Testis (tissue), 3 donors: ENCODE data around the gene KLC3. TPM values are rescaled to one million over a fixed set of nuclear protein-coding genes. Genes with fewer than 3 reads are reported as not detected.

ENCODE experiments used
- DNase-seq: peaks from one replicate; pipeline ENCODE4 v3.0.0-alpha.2; 2019
- H3K27ac ChIP-seq, 2 donors: fragments of 200-600 bp; sonication (generic); one replicate each; pipeline ENCODE4 v1.5.1; 2019
- H3K27me3 ChIP-seq: fragments of 200-600 bp; sonication (generic); one replicate; pipeline ENCODE4 v1.5.1; 2019
- H3K36me3 ChIP-seq: fragments of 200-600 bp; sonication (generic); one replicate; pipeline ENCODE4 v1.5.1; 2017; ENCODE audit warnings: low read depth; ENCODE audit errors: missing control alignments
- H3K4me1 ChIP-seq: fragments of 200-600 bp; sonication (generic); one replicate; pipeline ENCODE4 v1.5.1; 2019
- H3K4me3 ChIP-seq, 2 donors: fragments of 200-600 bp; sonication (generic); one replicate each; pipeline ENCODE4 v1.5.1; 2017 to 2019
- H3K9me3 ChIP-seq: fragments of 200-600 bp; sonication (generic); one replicate; pipeline ENCODE4 v1.5.1; 2017
- POLR2A ChIP-seq: fragments of 450-650 bp; IDR thresholded peaks from one replicate; pipeline ENCODE4 v1.6.1; 2017; ENCODE audit warnings: antibody characterized with exemption, mild to moderate bottlenecking, moderate library complexity
- WGBS, 2 donors: methylation state at CpG; one replicate each; pipeline ENCODE4 v1.1.5; 2018; 5-methylcytosine and 5-hydroxymethylcytosine counted together
- intact Hi-C: fragments of 100-400 bp; cut with DNase I; formaldehyde crosslinking; loops from one replicate; pipeline ENCODE4 v1.15.1; 2023; ENCODE audit warnings: low total_unique reads
- polyA plus RNA-seq: library from polyadenylated mRNA; stranded (reverse); fragments of 350-450 nt; fragmentation: Illumina TruSeq; extraction: RNeasy Lipid Tissue Mini Kit (QIAGEN cat#74804); gene quantifications from one replicate; pipeline ENCODE4 v1.2.3, GENCODE V29; 2014; ENCODE audit warnings: low read depth, low replicate concordance; ENCODE audit not compliant: insufficient read depth
- total RNA-seq, 2 donors: library from RNA; depleted of rRNA; stranded (reverse); fragments of >200 nt; gene quantifications; one replicate each; pipeline ENCODE4 v1.2.3, GENCODE V29; 2016
- TF ChIP-seq, protein P1 (sequence below), 3 experiments: fragments of 450-650 bp in 2 of 3; fragments of 200-600 bp in 1 of 3; sonication (generic) in 1 of 3; IDR thresholded peaks; one replicate each; pipeline ENCODE4 v1.5.1; 2016 to 2019; ENCODE audit warnings: antibody characterized with exemption in 3 of 3, mild to moderate bottlenecking in 2 of 3, moderate library complexity in 1 of 3

Gene KLC3
- total and polyA plus RNA-seq, 3 donors from 2014 or later = 5.9 to 13.7 (median 6.4) TPM

DNA sequence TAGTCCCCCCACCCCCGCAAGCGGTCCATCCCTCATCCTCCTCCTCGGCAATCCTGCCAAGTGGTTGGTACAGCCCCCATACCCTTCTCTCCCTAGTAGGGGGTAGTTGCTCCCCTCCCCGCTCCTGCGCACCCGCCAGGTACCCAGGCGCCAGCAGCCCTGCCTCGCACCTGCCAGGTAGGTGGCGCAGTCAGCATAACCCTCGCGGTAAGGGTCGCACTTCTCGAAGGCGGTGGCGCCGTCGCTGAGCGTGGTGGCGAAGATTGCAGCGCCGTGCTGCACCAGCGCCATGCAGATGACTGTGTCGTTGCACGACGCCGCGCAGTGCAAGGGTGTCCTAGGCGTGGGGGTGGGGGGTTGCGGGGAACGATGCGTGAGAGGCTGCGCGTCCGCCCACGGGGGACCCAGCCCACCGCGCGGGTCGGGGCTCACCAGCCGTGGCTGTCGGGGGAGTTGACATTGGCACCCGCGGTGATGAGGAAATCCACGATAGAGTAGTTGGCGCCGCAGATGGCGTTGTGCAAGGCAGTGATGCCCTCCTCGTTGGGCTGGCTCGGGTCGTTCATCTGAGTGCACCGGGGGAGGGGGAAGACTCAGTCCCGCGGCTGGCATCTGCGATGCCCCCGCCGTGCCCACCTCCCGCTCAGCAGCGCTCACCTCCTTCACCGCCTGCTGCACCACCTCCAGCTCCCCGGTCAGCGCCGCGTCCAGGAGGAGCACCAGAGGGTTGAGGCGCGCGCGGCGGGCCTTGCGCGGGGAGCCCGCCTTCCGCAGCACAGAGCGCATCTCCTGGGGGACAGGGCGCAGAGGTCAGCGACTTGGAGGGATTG, 45.1 kb downstream of the KLC3 start:
- Histone ChIP-seq H3K27ac (no peak overlapping the region), H3K4me3 (no peak overlapping the region), H3K36me3 (no peaks in the 10 kb centered on the region), H3K27me3 (no peaks in the 10 kb centered on the region), H3K4me1 (peaks cover 7% of the 10 kb centered on the region), H3K9me3 (no peaks in the 10 kb centered on the region)
- DNase-seq = no peak
- no peak for TF ChIP-seq POLR2A
- TF ChIP-seq, protein P1, sequence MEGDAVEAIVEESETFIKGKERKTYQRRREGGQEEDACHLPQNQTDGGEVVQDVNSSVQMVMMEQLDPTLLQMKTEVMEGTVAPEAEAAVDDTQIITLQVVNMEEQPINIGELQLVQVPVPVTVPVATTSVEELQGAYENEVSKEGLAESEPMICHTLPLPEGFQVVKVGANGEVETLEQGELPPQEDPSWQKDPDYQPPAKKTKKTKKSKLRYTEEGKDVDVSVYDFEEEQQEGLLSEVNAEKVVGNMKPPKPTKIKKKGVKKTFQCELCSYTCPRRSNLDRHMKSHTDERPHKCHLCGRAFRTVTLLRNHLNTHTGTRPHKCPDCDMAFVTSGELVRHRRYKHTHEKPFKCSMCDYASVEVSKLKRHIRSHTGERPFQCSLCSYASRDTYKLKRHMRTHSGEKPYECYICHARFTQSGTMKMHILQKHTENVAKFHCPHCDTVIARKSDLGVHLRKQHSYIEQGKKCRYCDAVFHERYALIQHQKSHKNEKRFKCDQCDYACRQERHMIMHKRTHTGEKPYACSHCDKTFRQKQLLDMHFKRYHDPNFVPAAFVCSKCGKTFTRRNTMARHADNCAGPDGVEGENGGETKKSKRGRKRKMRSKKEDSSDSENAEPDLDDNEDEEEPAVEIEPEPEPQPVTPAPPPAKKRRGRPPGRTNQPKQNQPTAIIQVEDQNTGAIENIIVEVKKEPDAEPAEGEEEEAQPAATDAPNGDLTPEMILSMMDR (IDR thresholded peaks at IDR 0.05) = no peak
- WGBS, 2 donors = 20 to 33% methylated on average over 2 to 67 of the region's 75 CpGs
- intact Hi-C loops = no loop called here

DNA sequence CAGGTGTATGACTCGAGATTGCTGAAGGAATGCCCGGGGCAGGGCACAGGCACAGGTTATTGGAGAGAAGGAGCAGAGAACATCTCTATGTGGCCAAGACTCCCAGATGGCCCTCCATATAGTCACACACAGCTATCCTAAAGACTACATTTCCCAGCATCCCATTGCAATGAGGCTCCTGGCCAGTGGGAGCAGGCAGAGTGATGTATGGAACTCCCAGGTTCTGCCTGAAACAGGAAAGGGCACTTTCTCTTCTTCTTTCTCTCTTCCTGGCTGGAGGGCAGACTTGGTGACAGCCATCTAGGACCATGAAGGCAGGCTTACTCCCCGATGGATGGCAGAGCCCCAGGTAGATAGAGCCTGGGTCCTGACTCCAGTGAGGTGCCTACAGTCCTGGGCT, 50.8 kb downstream of the KLC3 start:
- Histone ChIP-seq H3K27me3 (no peaks in the 10 kb centered on the region), H3K4me1 (no peaks in the 10 kb centered on the region), H3K36me3 (no peaks in the 10 kb centered on the region), H3K27ac (no peak overlapping the region), H3K9me3 (no peaks in the 10 kb centered on the region), H3K4me3 (no peak overlapping the region)
- DNase-seq = no peak
- WGBS, 2 donors = 74 to 78% methylated on average over 3 of the region's 3 CpGs
- no peak for TF ChIP-seq POLR2A
- TF ChIP-seq, protein P1 (IDR thresholded peaks at IDR 0.05) = no peak
- intact Hi-C loops = no loop called here

DNA sequence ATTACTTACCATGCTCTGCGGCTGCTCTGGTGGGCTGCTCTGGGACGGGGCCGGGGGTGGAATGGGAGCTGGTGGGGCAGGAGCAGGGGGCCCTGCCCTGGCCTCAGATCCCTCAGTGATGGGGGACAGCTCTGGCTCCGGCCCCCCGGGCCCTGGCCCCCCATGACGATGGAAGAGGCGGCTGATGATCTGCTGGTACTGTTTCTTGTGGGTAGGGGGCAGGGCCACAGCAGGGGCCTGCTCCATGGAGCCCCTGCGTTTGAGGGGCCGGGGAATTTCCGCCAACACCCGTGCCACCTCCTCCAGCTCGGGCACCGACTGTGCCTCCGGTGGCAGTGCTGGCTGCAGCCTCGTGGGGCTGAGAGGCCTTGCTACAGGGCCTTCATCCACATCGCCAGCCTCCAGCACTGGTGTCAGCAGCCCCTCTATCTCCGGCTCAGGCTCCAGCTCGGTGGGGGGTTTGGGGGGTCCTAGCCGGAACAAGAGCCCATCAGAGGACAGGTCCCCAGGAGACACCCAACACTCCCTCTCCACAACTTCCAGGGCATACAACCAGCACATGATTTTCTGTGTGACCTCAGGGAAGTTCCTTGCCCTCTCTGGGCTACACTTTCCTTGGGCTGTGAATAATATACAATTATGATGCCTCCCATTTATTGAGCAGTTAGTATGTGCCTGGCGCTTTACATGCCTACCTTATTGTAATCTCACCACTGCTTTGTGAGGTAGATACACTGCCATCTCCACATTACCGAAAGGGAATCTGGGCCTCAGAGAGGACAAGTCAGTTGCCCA, 51.5 kb downstream of the KLC3 start:
- DNase-seq = no peak
- intact Hi-C loops = no loop called here
- WGBS, 2 donors = 92 to 94% methylated on average over 9 to 21 of the region's 21 CpGs
- no peaks in the 10 kb centered on the region for H3K4me1 ChIP-seq
- H3K27ac ChIP-seq = no peak overlapping the region
- H3K27me3 ChIP-seq = no peaks in the 10 kb centered on the region
- H3K4me3 ChIP-seq = no peak overlapping the region
- no peaks in the 10 kb centered on the region for H3K36me3 ChIP-seq
- no peaks in the 10 kb centered on the region for H3K9me3 ChIP-seq
- no peak for TF ChIP-seq POLR2A
- TF ChIP-seq, protein P1 (IDR thresholded peaks at IDR 0.05) = no peak

DNA sequence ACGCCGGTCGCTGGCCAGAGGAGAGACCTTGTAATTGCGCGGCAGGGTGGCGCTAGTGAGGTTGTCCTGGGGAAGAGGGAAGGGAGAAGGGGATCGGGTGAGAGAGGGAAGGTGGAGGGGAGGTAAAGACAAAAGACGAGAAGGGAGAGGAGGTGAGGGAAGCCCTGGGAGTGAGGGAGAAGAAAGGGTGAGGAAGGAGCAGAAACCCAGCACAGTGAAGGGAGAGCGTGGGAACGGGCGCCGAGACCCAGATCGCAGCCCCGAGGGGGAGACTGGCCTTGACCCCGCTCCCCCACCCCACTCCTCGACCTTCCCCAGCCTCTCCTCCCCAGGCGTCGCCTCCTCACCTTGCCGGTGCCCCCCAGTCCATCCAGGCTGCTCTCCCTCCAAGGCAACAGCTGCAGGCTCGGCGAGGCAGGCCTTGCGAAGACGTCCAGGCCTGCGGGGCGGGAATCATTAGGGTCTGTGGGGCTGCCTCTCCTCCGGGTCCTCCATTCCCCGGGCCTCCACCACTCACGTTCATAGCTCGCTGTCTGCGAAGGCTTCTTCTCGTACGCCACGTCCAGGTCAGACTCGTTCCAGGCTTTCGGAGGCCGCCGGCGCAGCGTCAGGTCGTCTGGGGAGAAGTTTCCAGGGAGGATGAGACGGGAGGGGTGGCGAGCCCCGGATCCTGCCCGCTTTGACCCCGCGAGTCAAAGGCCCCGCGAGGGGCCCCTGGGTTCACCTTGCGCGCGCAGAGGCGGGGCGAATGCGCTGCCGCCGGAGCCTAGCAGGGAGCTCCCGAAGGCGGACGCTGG, 55.5 kb downstream of the KLC3 start:
- no peaks in the 10 kb centered on the region for H3K9me3 ChIP-seq
- TF ChIP-seq, protein P1 (IDR thresholded peaks at IDR 0.05) = no peak
- TF ChIP-seq POLR2A = no peak
- 69 to 71% methylated on average over 34 to 59 of the region's 59 CpGs for WGBS, 2 donors
- intact Hi-C loops = no loop called here
- no peak overlapping the region for H3K27ac ChIP-seq
- H3K36me3 ChIP-seq = no peaks in the 10 kb centered on the region
- no peak overlapping the region for H3K4me3 ChIP-seq
- no peaks in the 10 kb centered on the region for H3K27me3 ChIP-seq
- H3K4me1 ChIP-seq = no peaks in the 10 kb centered on the region
- DNase-seq = no peak
